HG03521 (cell line): Measurements from ENCODE around the gene MICALL2.

ENCODE experiments used
- ATAC-seq: cut with Tn5 transposase; IDR thresholded peaks from one replicate; pipeline ENCODE4 v1.9.1; 2021; ENCODE audit warnings: mild to moderate bottlenecking, moderate library complexity; ENCODE audit not compliant: unreplicated experiment

Gene MICALL2

GRCh38 chr7:1470901-1471300 is 11.6 kb upstream of the MICALL2 start:
- ATAC-seq: no peak

- no peak for ATAC-seq
Measured at GRCh38 chr7:1468643-1469298, 9.5 kb upstream of the MICALL2 start.

- no peak for ATAC-seq
Measured at GRCh38 chr7:1468203-1468602, 8.9 kb upstream of the MICALL2 start.

- ATAC-seq: no peak
Measured at GRCh38 chr7:1466524-1467271, 7.4 kb upstream of the MICALL2 start.

GRCh38 chr7:1464694-1465093 is 5.4 kb upstream of the MICALL2 start:
- ATAC-seq: no peak

GRCh38 chr7:1463676-1464223 is 4.5 kb upstream of the MICALL2 start:
- ATAC-seq: no peak

GRCh38 chr7:1461646-1462375 is 2.5 kb upstream of the MICALL2 start:
- ATAC-seq: no peak

GRCh38 chr7:1460821-1461645 is 1.8 kb upstream of the MICALL2 start:
- no peak for ATAC-seq

- ATAC-seq: no peak
Measured at GRCh38 chr7:1459920-1460820, 900 bp upstream of the MICALL2 start.

- peak; percentile 91 for ATAC-seq
Measured at GRCh38 chr7:1459512-1459892, 232 bp upstream of the MICALL2 start.

- ATAC-seq: no peak
Measured at GRCh38 chr7:1457949-1458682, 1.2 kb downstream of the MICALL2 start.

- ATAC-seq: no peak
Measured at GRCh38 chr7:1457059-1457948, 2.0 kb downstream of the MICALL2 start.

GRCh38 chr7:1455955-1456354 is 3.3 kb downstream of the MICALL2 start:
- no peak for ATAC-seq

- no peak for ATAC-seq
Measured at GRCh38 chr7:1455241-1455939, 3.9 kb downstream of the MICALL2 start.

- no peak for ATAC-seq
Measured at GRCh38 chr7:1454542-1454941, 4.7 kb downstream of the MICALL2 start.

- ATAC-seq: no peak
Measured at GRCh38 chr7:1452205-1452604, 7.1 kb downstream of the MICALL2 start.

GRCh38 chr7:1450987-1451386 is 8.3 kb downstream of the MICALL2 start:
- ATAC-seq: no peak
